GM10847 (cell line): ENCODE data around the gene USP49.

Source experiments
- POLR2A ChIP-seq: IDR thresholded peaks from 2 replicates; pipeline ENCODE4 v1.6.1; 2011; ENCODE audit not compliant: insufficient read length; ENCODE audit errors: extremely low read depth

USP49 gene

GRCh38 chr6:41768545-41769308 is 126.4 kb downstream of the USP49 start:
- no peak for TF ChIP-seq POLR2A

- TF ChIP-seq POLR2A: no peak
These were observed 127.9 kb downstream of the USP49 start for GRCh38 chr6:41767112-41767833.

- no peak for TF ChIP-seq POLR2A
These were observed 131.7 kb downstream of the USP49 start for GRCh38 chr6:41763470-41763869.

GRCh38 chr6:41759905-41760579 is 135.1 kb downstream of the USP49 start:
- TF ChIP-seq POLR2A: no peak

GRCh38 chr6:41759106-41759904 is 135.9 kb downstream of the USP49 start:
- no peak for TF ChIP-seq POLR2A

GRCh38 chr6:41758641-41759035 is 136.5 kb downstream of the USP49 start:
- TF ChIP-seq POLR2A: no peak

GRCh38 chr6:41757931-41758640 is 137.1 kb downstream of the USP49 start:
- TF ChIP-seq POLR2A: no peak

GRCh38 chr6:41757271-41757670 is 137.9 kb downstream of the USP49 start:
- TF ChIP-seq POLR2A: no peak

GRCh38 chr6:41756354-41756753 is 138.8 kb downstream of the USP49 start:
- no peak for TF ChIP-seq POLR2A

- TF ChIP-seq POLR2A: no peak
These were observed 139.3 kb downstream of the USP49 start for GRCh38 chr6:41755895-41756294.

- no peak for TF ChIP-seq POLR2A
These were observed 144.8 kb downstream of the USP49 start for GRCh38 chr6:41750374-41750773.

- no peak for TF ChIP-seq POLR2A
These were observed 146.6 kb downstream of the USP49 start for GRCh38 chr6:41748542-41748941.

- TF ChIP-seq POLR2A: no peak
These were observed 147.1 kb downstream of the USP49 start for GRCh38 chr6:41748102-41748477.

GRCh38 chr6:41747256-41748101 is 147.7 kb downstream of the USP49 start, which contains the start of gene PGC:
TSS of gene PGC (minus strand) at chr6:41747397. CDS start at chr6:41747334, 63 bp downstream.
- TF ChIP-seq POLR2A: no peak

GRCh38 chr6:41746107-41746506 is 149.1 kb downstream of the USP49 start:
- no peak for TF ChIP-seq POLR2A
